ENCODE results near the gene ANO1. TPM values are rescaled to one million over a fixed set of nuclear protein-coding genes. Genes with fewer than 3 reads are reported as not detected.

Gene ANO1
- polyA plus RNA-seq, 1 donor, result 18.2 TPM

GRCh38 chr11:70138403-70138802 is 60.3 kb downstream of the ANO1 start:
- no peak for DNase-seq

GRCh38 chr11:70139785-70140410 is 61.8 kb downstream of the ANO1 start:
- DNase-seq, result no peak

GRCh38 chr11:70140711-70141485 is 62.8 kb downstream of the ANO1 start:
- no peak for DNase-seq

GRCh38 chr11:70141486-70142220 is 63.5 kb downstream of the ANO1 start:
- DNase-seq, result peak; percentile 65

- DNase-seq, result no peak
Measured at GRCh38 chr11:70142221-70142875, 64.2 kb downstream of the ANO1 start.

- DNase-seq, result no peak
Measured at GRCh38 chr11:70144262-70144661, 66.1 kb downstream of the ANO1 start.

GRCh38 chr11:70145071-70145470 is 67.0 kb downstream of the ANO1 start:
- DNase-seq, result no peak

GRCh38 chr11:70145841-70146240 is 67.7 kb downstream of the ANO1 start:
- no peak for DNase-seq

- no peak for DNase-seq
Measured at GRCh38 chr11:70146299-70146698, 68.2 kb downstream of the ANO1 start.

- no peak for DNase-seq
Measured at GRCh38 chr11:70146895-70147520, 68.9 kb downstream of the ANO1 start.

- no peak for DNase-seq
Measured at GRCh38 chr11:70147668-70148067, 69.6 kb downstream of the ANO1 start.

- DNase-seq, result no peak
Measured at GRCh38 chr11:70151671-70152070, 73.6 kb downstream of the ANO1 start.

GRCh38 chr11:70153133-70153727 is 75.1 kb downstream of the ANO1 start:
- no peak for DNase-seq

- no peak for DNase-seq
Measured at GRCh38 chr11:70155386-70155785, 77.3 kb downstream of the ANO1 start.

- no peak for DNase-seq
Measured at GRCh38 chr11:70156291-70157037, 78.3 kb downstream of the ANO1 start.

- DNase-seq, result peak; percentile 44
Measured at GRCh38 chr11:70158201-70158600, 80.1 kb downstream of the ANO1 start.

GRCh38 chr11:70158757-70159389 is 80.8 kb downstream of the ANO1 start:
- DNase-seq, result no peak

GRCh38 chr11:70159627-70160570 is 81.8 kb downstream of the ANO1 start:
- DNase-seq, result no peak

GRCh38 chr11:70161043-70161625 is 83.0 kb downstream of the ANO1 start:
- DNase-seq, result no peak
